ENCODE measurements around the gene LDHD.

DNA sequence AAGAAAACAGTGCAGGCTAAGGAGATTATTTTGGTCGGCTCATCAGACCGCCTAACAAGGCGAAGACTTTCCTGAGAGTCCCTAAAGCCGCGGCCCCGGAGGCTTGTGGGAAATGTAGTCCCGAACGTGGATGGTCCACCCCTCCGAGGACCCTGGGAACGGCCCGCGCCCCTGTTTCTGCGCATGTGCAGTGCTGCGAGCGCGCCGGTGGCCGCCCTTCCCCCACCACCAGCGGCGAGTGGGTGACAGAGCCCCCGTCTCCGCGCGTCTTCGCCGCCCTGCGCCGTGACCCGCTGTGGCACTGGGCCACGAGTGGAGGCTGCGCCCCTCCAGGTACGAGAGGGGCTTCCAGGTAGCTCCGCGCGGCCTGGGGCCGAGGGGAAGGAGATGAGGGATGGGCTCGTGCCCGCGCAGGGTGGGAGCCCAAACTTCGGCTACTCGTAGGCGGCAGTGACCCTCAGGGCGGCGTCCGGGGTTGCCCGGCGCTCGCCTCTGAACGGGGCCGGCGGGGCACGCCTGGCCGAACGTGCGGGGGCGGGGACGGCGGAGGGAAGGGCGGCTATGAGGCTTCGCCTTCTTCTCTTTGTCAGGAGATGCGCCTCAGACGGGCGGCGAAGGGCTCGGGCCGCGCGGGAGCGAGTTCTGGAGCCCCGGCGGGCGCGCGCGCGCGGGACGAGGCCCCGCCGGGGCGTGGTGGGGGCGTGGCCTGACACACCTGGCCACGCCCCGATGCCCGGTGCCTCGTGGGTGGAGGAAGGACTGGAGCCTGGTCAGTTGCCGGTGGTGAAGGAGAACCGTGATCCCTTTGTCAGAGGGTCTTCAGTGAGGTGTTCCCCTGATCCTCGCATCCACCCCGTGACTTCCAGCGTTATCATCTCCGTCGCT is 32.0 kb upstream of the LDHD start, which contains the start of gene ZFP1:
- TF ChIP-seq, protein P1, sequence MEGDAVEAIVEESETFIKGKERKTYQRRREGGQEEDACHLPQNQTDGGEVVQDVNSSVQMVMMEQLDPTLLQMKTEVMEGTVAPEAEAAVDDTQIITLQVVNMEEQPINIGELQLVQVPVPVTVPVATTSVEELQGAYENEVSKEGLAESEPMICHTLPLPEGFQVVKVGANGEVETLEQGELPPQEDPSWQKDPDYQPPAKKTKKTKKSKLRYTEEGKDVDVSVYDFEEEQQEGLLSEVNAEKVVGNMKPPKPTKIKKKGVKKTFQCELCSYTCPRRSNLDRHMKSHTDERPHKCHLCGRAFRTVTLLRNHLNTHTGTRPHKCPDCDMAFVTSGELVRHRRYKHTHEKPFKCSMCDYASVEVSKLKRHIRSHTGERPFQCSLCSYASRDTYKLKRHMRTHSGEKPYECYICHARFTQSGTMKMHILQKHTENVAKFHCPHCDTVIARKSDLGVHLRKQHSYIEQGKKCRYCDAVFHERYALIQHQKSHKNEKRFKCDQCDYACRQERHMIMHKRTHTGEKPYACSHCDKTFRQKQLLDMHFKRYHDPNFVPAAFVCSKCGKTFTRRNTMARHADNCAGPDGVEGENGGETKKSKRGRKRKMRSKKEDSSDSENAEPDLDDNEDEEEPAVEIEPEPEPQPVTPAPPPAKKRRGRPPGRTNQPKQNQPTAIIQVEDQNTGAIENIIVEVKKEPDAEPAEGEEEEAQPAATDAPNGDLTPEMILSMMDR (IDR thresholded peaks at IDR 0.05; ENCODE audit: low read depth, low read length): no peak
- TF ChIP-seq EZH2phosphoT487 (IDR thresholded peaks at IDR 0.05; ENCODE audit: low read depth): no peak
